GM18909 (cell line): ENCODE data around the gene CLEC16A.

Source experiments
- ATAC-seq: cut with Tn5 transposase; IDR thresholded peaks from one replicate; pipeline ENCODE4 v1.9.1; 2021; ENCODE audit warnings: mild to moderate bottlenecking; ENCODE audit not compliant: unreplicated experiment, poor library complexity

CLEC16A gene

GRCh38 chr16:11032000-11032921 is 87.9 kb downstream of the CLEC16A start:
- ATAC-seq = no peak

GRCh38 chr16:11032922-11033291 is 88.5 kb downstream of the CLEC16A start:
- no peak for ATAC-seq

DNA sequence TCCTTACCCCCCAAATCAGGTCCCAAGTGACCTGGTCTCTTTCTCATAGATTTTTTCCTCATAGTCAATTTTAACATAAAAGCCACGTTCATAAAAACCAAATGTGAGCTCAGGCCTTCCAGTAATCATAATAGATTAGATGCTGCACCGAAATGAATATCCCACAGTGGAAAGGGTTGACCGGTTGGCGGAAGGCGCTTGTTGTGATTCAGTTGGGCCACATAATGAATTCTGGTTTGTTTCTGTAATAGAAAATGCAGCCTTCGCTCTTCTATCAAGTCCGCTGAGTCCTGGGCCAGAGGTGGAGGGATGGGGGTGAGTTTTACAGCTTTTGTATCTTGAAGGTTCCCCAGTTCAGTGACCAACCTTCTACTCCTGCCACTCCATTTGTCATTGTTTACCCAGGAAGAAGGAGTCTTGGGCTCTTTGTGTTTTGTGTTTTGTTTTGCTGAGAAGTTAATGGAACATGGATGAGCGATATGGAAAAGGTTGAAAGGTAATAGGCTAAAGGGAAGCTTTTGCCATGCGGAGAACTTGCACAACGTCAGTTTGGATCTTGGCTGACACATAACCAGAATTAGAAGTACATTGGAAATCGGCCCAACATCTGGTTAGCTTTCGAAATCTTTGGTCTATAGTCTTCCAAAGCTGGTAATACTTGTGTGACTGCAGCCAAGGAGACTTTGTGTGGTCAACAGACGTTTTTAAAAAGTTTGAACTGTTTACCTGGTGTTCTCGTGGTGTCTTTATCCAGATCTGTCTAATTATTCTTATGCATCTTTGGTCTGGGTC is 89.5 kb downstream of the CLEC16A start:
- no peak for ATAC-seq

DNA sequence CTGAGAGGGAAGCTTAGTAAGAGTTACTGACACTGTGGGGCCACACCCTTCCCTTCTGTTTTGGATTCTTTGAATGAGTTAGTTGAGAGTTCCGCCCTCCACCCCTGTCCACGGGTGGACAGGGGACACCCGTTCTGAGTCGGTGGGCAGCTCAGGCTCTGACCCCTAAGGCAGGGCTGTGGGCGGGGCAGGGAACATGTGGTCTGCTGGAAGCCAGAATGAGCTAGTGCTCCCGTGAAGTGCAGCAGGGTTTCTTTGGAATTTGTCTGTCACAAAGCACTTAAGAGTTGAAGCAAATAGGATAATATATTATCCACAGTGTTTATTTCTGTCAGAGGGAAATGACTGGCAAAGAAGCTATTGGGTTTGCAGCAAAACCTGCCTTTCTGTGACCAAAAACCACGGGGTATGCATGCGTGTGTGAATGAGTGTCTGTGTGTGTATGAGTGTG is 90.1 kb downstream of the CLEC16A start:
- ATAC-seq = no peak

GRCh38 chr16:11035096-11035495 is 90.7 kb downstream of the CLEC16A start:
- ATAC-seq = no peak

DNA sequence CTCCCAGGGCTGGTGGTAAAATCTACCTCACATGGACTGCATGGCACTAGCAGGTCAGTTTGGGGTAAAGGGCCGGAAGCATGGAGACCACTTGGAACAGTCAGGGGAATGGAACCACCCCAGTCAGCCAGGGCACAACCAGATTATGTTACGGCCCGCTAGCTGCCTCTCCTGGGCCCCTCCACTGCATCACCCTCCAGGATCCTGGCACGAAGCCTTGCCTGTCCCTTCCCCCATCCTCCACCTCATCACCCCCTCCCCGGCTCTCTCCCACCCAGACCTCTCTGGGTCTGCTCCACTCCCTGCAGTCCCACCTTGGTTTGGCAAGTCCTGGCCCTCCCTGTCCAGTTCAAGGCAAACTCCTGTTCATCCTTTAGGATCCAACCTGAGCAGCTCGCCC is 91.7 kb downstream of the CLEC16A start:
- ATAC-seq = no peak

GRCh38 chr16:11036868-11037410 is 92.6 kb downstream of the CLEC16A start:
- ATAC-seq = no peak

GRCh38 chr16:11038305-11038704 is 93.9 kb downstream of the CLEC16A start:
- ATAC-seq = no peak

DNA sequence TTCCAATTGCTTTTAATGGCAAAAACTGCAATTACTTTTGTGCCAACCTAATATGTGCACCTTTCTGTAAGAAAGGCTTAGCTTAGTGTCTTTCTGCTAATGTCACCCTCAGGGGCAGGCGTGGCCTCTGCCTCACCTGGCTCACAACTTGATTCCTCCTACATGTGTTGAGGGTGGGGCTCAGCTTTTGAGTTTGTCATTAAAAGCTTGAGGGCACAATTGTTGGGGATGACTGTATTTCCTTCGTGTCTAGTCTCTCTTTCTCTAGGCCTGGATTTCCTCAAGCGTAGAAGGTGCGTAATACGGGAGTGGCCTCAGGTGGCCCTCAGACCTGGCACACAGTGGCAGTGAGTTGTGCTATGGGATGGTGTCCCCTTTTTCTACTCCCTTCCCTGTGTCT is 94.4 kb downstream of the CLEC16A start:
- ATAC-seq = no peak

DNA sequence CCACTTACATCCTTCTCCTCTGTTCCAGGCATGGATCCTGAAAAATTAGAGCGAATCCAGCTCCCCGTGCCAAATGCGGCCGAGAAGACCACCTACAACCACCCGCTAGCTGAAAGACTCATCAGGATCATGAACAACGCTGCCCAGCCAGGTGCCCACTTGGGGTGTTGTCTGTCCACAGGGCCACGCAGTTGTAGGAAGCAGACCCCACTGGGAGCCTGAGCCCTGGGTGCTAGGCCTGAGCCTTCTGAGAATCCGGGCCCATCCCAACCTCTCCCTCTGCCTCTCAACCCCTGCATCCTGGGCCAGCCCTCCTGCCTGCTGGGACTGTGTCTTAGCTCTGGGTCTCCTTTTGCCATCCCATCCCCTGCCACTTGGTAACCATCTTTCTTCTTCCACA is 95.4 kb downstream of the CLEC16A start:
- no peak for ATAC-seq

DNA sequence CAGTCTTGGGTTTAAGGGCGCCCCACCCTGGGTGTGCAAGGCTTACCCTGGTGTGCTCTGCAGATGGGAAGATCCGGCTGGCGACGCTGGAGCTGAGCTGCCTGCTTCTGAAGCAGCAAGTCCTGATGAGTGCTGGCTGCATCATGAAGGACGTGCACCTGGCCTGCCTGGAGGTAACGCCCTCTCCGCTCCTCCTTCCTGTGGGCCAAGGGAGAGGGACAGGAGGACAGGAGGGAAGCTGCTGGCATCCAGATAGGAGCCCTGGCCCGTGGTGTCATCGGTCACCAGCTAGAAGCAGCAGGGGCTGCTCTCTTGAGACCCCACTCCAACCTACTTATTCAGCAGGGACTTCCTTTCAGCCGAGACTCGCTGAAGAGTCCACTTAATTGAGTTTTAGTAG is 97.8 kb downstream of the CLEC16A start:
- ATAC-seq = no peak

DNA sequence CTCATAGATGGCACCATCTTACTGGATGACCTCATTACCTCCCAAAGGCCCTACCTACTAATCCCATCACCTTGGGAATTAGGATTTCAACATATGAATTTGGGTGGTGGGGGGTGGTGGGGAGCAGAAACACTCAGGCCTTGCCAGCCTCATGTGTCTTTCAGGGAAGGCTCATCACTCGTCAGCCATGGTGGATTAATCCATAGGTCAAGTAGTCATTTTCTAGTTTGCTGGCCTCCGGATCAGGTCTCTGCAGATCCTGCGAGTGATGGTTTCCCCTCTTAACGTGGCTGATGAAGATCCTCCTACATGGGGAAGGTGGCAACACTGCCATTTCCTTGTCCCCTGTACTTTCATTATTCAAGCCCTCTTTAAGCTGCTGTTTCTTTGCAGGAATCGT is 101.1 kb downstream of the CLEC16A start:
- ATAC-seq = no peak

- no peak for ATAC-seq
Observed at GRCh38 chr16:11045846-11046245, 101.5 kb downstream of the CLEC16A start.

GRCh38 chr16:11046382-11046931 is 102.1 kb downstream of the CLEC16A start:
- no peak for ATAC-seq

- no peak for ATAC-seq
Observed at GRCh38 chr16:11047057-11047456, 102.7 kb downstream of the CLEC16A start.

DNA sequence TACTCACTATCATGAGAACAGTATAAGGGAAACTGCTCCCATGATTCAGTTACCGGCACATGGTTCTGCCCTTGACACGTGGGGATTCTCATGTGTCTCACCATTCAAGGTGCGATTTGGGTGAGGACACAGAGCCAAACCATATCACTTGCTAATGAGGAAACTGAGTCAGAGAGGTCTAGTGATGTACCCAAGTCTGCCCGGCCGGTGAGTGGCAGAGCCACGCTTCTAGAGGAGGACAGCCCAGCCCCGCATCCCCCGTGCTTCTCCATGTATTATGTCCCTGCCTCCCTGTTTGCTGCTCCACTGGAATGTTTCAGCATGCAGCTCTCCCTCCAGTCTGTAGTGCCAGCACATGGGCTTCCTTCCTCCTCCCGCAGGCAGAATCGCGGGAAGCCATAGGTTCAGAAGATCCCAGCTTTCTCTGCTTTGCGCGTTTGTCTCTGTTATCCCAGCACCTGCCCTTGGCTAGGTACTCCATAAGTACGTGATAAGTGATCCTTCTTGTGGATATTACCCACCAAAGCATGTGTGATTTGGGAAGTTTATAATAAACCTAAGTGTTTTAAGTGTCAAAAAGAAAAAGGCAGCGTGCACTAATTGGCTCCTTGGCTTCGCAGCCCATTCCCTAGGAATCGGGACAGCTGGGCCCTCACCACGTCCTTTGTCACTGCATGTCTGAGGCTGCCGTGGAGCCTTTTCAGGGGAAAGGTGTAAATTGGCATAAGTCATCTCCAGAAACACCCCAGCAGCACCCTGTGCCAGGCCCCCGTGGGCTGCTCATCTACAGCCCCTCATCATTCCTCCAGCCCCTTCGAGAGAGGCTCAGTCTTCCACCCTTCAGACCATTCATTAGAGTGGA is 103.8 kb downstream of the CLEC16A start:
- no peak for ATAC-seq

GRCh38 chr16:11049396-11050059 is 105.2 kb downstream of the CLEC16A start:
- no peak for ATAC-seq

GRCh38 chr16:11050536-11050935 is 106.2 kb downstream of the CLEC16A start:
- ATAC-seq = no peak

- ATAC-seq = no peak
Observed at GRCh38 chr16:11050944-11051343, 106.6 kb downstream of the CLEC16A start.
